Stomach (tissue), 4 donors: Measurements from ENCODE around the gene MCTP1.

Source experiments
- POLR2AphosphoS5 ChIP-seq, 3 donors: sonication (generic); formaldehyde crosslinking; IDR thresholded peaks; one replicate each; pipeline ENCODE4 v1.6.1; 2016; ENCODE audit warnings: antibody characterized with exemption in 3 of 3
- TF ChIP-seq, protein P1 (sequence below), 7 experiments: fragments of 450-650 bp in 4 of 7; fragments of 200-600 bp in 3 of 7; sonication (generic) in 3 of 7; IDR thresholded peaks; one replicate each; pipeline ENCODE4 v1.5.1; 2016 to 2019; ENCODE audit warnings: antibody characterized with exemption in 7 of 7, control low read depth in 2 of 7, mild to moderate bottlenecking in 1 of 7

DNA sequence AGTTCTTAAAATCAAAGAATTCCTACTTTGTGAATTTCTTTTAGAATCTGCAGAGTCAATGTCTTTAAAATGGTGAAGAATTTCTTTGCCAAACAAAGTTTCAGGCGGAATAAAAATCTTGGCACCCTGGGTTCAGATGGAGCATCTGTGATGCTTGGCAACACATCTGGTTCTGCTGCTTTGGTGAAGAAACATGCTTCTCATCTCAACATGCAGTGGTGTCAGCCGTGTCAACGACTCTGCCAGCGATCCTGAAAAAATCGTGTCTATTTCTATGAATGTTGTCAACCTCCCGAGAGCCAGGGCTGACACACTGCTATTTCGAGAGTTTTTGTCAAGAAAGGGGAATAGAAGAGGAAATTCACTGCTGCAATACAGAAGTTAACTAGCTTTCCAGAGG, 514.9 kb downstream of the MCTP1 start:
- TF ChIP-seq, protein P1, sequence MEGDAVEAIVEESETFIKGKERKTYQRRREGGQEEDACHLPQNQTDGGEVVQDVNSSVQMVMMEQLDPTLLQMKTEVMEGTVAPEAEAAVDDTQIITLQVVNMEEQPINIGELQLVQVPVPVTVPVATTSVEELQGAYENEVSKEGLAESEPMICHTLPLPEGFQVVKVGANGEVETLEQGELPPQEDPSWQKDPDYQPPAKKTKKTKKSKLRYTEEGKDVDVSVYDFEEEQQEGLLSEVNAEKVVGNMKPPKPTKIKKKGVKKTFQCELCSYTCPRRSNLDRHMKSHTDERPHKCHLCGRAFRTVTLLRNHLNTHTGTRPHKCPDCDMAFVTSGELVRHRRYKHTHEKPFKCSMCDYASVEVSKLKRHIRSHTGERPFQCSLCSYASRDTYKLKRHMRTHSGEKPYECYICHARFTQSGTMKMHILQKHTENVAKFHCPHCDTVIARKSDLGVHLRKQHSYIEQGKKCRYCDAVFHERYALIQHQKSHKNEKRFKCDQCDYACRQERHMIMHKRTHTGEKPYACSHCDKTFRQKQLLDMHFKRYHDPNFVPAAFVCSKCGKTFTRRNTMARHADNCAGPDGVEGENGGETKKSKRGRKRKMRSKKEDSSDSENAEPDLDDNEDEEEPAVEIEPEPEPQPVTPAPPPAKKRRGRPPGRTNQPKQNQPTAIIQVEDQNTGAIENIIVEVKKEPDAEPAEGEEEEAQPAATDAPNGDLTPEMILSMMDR (IDR thresholded peaks at IDR 0.05): no peak
- TF ChIP-seq POLR2AphosphoS5 (IDR thresholded peaks at IDR 0.05): no peak
